SU-DHL-6 (cell line): Measurements from ENCODE around the gene CA7.

Experiments used
- H2AFZ ChIP-seq: fragments of 200-600 bp; sonication (generic); 2 replicates; pipeline ENCODE4 v1.6.1; 2014; ENCODE audit warnings: low read depth, mild to moderate bottlenecking, moderate library complexity, mixed read lengths, antibody characterized with exemption, low read length; ENCODE audit not compliant: severe bottlenecking
- H3F3A ChIP-seq: fragments of 200-600 bp; shearing (Covaris generic); 2 replicates; pipeline ENCODE4 v1.6.0; 2016; ENCODE audit warnings: antibody characterized with exemption, mild to moderate bottlenecking; ENCODE audit not compliant: insufficient read depth
- H3K27ac ChIP-seq: fragments of 200-600 bp; sonication (generic); 2 replicates; pipeline ENCODE4 v1.5.1; 2016; ENCODE audit warnings: low read depth, mild to moderate bottlenecking, low read length, moderate library complexity, mixed read lengths
- H3K27me3 ChIP-seq: fragments of 200-600 bp; sonication (generic), shearing (Covaris generic); 2 replicates; pipeline ENCODE4 v1.6.0; 2014; ENCODE audit warnings: mild to moderate bottlenecking, low read length
- H3K36me3 ChIP-seq: fragments of 200-600 bp; sonication (generic); 2 replicates; pipeline ENCODE4 v1.6.1; 2014; ENCODE audit warnings: mild to moderate bottlenecking, low read length, mixed read lengths
- H3K4me2 ChIP-seq: fragments of 300-600, 200-600 bp; shearing (Covaris generic), sonication (generic); 2 replicates; pipeline ENCODE4 v1.6.0; 2014; ENCODE audit warnings: low read length, low read depth, mild to moderate bottlenecking; ENCODE audit not compliant: poor library complexity, severe bottlenecking
- H3K4me3 ChIP-seq: fragments of 200-600 bp; sonication (generic); 2 replicates; pipeline ENCODE4 v1.5.1; 2014; ENCODE audit warnings: antibody characterized with exemption, low read length, mild to moderate bottlenecking, mixed read lengths; ENCODE audit not compliant: insufficient read depth, poor library complexity, severe bottlenecking
- H3K79me2 ChIP-seq: fragments of 200-600 bp; sonication (generic); 2 replicates; pipeline ENCODE4 v1.6.1; 2014; ENCODE audit warnings: mild to moderate bottlenecking, low read length, moderate library complexity; ENCODE audit not compliant: insufficient read depth
- H3K9ac ChIP-seq: fragments of 200-600 bp; sonication (generic); 2 replicates; pipeline ENCODE4 v1.7.0; 2014; ENCODE audit warnings: mild to moderate bottlenecking, low read length
- H3K9me2 ChIP-seq: fragments of 200-600 bp; sonication (generic); replicated peaks from 2 replicates; pipeline ENCODE4 v1.6.1; 2014; ENCODE audit warnings: low read length; ENCODE audit not compliant: insufficient read depth
- H3K9me3 ChIP-seq: fragments of 200-600 bp; sonication (generic); 2 replicates; pipeline ENCODE4 v1.6.1; 2014; ENCODE audit warnings: low read length, mixed read lengths; ENCODE audit not compliant: insufficient read depth
- H4K20me1 ChIP-seq: fragments of 200-600 bp; sonication (generic); 2 replicates; pipeline ENCODE4 v1.6.1; 2014; ENCODE audit warnings: low read depth, mild to moderate bottlenecking, antibody characterized with exemption, low read length, moderate library complexity, mixed read lengths
- EZH2phosphoT487 ChIP-seq: fragments of 200-600 bp; sonication (generic), shearing (Covaris generic); conservative IDR thresholded peaks from 2 replicates; pipeline ENCODE4 v1.6.1; 2018; ENCODE audit warnings: mild to moderate bottlenecking, antibody characterized with exemption, low read length, moderate library complexity, mixed read lengths
- TF ChIP-seq, protein P1 (sequence below): fragments of 200-600 bp; sonication (generic); IDR thresholded peaks from one replicate; pipeline ENCODE4 v1.5.1; 2017; ENCODE audit warnings: antibody characterized with exemption, mild to moderate bottlenecking, low read length, moderate library complexity; ENCODE audit not compliant: insufficient read depth, poor library complexity, severe bottlenecking

CA7 gene

GRCh38 chr16:66891360-66891759 is 47.1 kb downstream of the CA7 start:
- no peaks in the 10 kb centered on the region for H4K20me1 ChIP-seq
- H3K79me2 ChIP-seq: no peaks in the 10 kb centered on the region
- TF ChIP-seq EZH2phosphoT487: no peak
- TF ChIP-seq, protein P1, sequence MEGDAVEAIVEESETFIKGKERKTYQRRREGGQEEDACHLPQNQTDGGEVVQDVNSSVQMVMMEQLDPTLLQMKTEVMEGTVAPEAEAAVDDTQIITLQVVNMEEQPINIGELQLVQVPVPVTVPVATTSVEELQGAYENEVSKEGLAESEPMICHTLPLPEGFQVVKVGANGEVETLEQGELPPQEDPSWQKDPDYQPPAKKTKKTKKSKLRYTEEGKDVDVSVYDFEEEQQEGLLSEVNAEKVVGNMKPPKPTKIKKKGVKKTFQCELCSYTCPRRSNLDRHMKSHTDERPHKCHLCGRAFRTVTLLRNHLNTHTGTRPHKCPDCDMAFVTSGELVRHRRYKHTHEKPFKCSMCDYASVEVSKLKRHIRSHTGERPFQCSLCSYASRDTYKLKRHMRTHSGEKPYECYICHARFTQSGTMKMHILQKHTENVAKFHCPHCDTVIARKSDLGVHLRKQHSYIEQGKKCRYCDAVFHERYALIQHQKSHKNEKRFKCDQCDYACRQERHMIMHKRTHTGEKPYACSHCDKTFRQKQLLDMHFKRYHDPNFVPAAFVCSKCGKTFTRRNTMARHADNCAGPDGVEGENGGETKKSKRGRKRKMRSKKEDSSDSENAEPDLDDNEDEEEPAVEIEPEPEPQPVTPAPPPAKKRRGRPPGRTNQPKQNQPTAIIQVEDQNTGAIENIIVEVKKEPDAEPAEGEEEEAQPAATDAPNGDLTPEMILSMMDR: no peak
- H3K27me3 ChIP-seq: no peaks in the 10 kb centered on the region
- H3K9ac ChIP-seq: no peak overlapping the region
- no peak overlapping the region for H2AFZ ChIP-seq
- no peak overlapping the region for H3K4me3 ChIP-seq
- no peak overlapping the region for H3K4me2 ChIP-seq
- no peaks in the 10 kb centered on the region for H3F3A ChIP-seq
- H3K36me3 ChIP-seq: no peaks in the 10 kb centered on the region
- no peaks in the 10 kb centered on the region for H3K9me2 ChIP-seq
- no peak overlapping the region for H3K27ac ChIP-seq
- H3K9me3 ChIP-seq: no peaks in the 10 kb centered on the region

DNA sequence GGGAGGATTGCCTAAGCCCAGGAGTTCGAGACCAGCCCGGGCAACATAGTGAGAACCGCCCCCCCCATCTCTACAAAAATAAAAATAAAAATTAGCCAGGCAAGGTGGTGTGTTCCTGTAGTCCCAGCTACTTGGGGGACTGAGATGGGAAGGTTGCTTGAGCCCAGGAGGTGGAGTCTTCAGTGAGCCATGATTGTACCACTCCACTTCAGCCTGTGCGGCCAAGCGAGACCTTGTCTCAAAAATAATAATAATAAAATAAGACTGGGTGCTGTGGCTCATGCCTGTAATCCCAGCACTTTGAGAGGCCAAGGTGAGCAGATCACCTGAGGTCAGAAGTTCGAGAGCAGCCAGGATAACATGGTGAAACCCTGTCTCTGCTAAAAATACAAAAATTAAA is 47.6 kb downstream of the CA7 start:
- Histone ChIP-seq H3K9me3 (no peaks in the 10 kb centered on the region), H3K36me3 (no peaks in the 10 kb centered on the region)

GRCh38 chr16:66894055-66894454 is 49.8 kb downstream of the CA7 start:
- Histone ChIP-seq H3K36me3 (no peaks in the 10 kb centered on the region), H3K4me3 (no peak overlapping the region), H3K9me2 (no peaks in the 10 kb centered on the region), H3K27me3 (no peaks in the 10 kb centered on the region), H4K20me1 (no peaks in the 10 kb centered on the region), H3K9me3 (no peaks in the 10 kb centered on the region), H3F3A (no peaks in the 10 kb centered on the region), H3K4me2 (no peak overlapping the region), H3K27ac (no peak overlapping the region), H2AFZ (no peak overlapping the region), H3K9ac (no peak overlapping the region), H3K79me2 (no peaks in the 10 kb centered on the region)
- TF ChIP-seq, protein P1: no peak
- TF ChIP-seq EZH2phosphoT487: no peak

More for the DNA sequence above, 47.6 kb downstream of the CA7 start:
- no peaks in the 10 kb centered on the region for H3K27me3 ChIP-seq
- H3K4me2 ChIP-seq: no peak overlapping the region
- no peaks in the 10 kb centered on the region for H3K79me2 ChIP-seq
- TF ChIP-seq EZH2phosphoT487: no peak
- TF ChIP-seq, protein P1: no peak
- no peaks in the 10 kb centered on the region for H3F3A ChIP-seq
- no peak overlapping the region for H3K9ac ChIP-seq
- no peak overlapping the region for H2AFZ ChIP-seq
- H4K20me1 ChIP-seq: no peaks in the 10 kb centered on the region
- no peak overlapping the region for H3K4me3 ChIP-seq
- no peak overlapping the region for H3K27ac ChIP-seq
- no peaks in the 10 kb centered on the region for H3K9me2 ChIP-seq
